Neural cell (in vitro differentiated cells): ENCODE measurements around the gene ATL2. TPM values are rescaled to one million over a fixed set of nuclear protein-coding genes. Genes with fewer than 3 reads are reported as not detected.
"Not testable (repeated sequence)": the region's sequence is repeated elsewhere in the genome, so short reads cannot be mapped to it uniquely, and the experiment has no call there.

Source experiments
- H2AFZ ChIP-seq: fragments of 200-600, 300-800 bp; sonication (generic), shearing (Covaris generic); 2 replicates; pipeline ENCODE4 v1.6.0; 2014; ENCODE audit warnings: low read depth, mild to moderate bottlenecking, antibody characterized with exemption, low read length, moderate library complexity
- H3F3A ChIP-seq: fragments of 200-600 bp; shearing (Covaris generic); 2 replicates; pipeline ENCODE4 v1.6.1; 2016; ENCODE audit warnings: mild to moderate bottlenecking, moderate library complexity, mixed read lengths, antibody characterized with exemption, low read length; ENCODE audit not compliant: insufficient read depth, poor library complexity, severe bottlenecking
- H3K27ac ChIP-seq: fragments of 200-600, 300-800 bp; sonication (generic), shearing (Covaris generic); 2 replicates; pipeline ENCODE4 v1.5.1; 2014; ENCODE audit warnings: mild to moderate bottlenecking, low read length, moderate library complexity
- H3K27me3 ChIP-seq: fragments of 300-800, 200-600 bp; sonication (generic), shearing (Covaris generic); 2 replicates; pipeline ENCODE4 v1.6.0; 2014; ENCODE audit warnings: mild to moderate bottlenecking, low read depth, low read length, moderate library complexity; ENCODE audit not compliant: insufficient read depth
- H3K36me3 ChIP-seq: fragments of 300-800, 200-600 bp; sonication (generic), shearing (Covaris generic); 2 replicates; pipeline ENCODE4 v1.5.1; 2014; ENCODE audit warnings: mild to moderate bottlenecking, antibody characterized with exemption, low read length, moderate library complexity; ENCODE audit not compliant: insufficient read depth
- H3K4me2 ChIP-seq: fragments of 300-800, 200-600 bp; sonication (generic), shearing (Covaris generic); 2 replicates; pipeline ENCODE4 v1.6.0; 2014; ENCODE audit warnings: mild to moderate bottlenecking, low read length
- H3K4me3 ChIP-seq: fragments of 300-800, 200-600 bp; sonication (generic), shearing (Covaris generic); 2 replicates; pipeline ENCODE4 v1.5.1; 2014; ENCODE audit warnings: mild to moderate bottlenecking, low read length, moderate library complexity
- H3K79me2 ChIP-seq: fragments of 200-600 bp; shearing (Covaris generic); replicated peaks from 2 replicates; pipeline ENCODE4 v1.6.0; 2014; ENCODE audit warnings: mild to moderate bottlenecking, low read length, moderate library complexity; ENCODE audit not compliant: insufficient read depth
- H3K9ac ChIP-seq: fragments of 300-800, 200-600 bp; sonication (generic), shearing (Covaris generic); 2 replicates; pipeline ENCODE4 v1.6.1; 2016; ENCODE audit warnings: mild to moderate bottlenecking, low read length, mixed read lengths
- H3K9me2 ChIP-seq: fragments of 200-600 bp; shearing (Covaris generic); 2 replicates; pipeline ENCODE4 v1.6.1; 2016; ENCODE audit warnings: mild to moderate bottlenecking, low read length, mixed read lengths; ENCODE audit not compliant: insufficient read depth
- H3K9me3 ChIP-seq: fragments of 200-600, 300-800 bp; sonication (generic), shearing (Covaris generic); 2 replicates; pipeline ENCODE4 v1.6.1; 2016; ENCODE audit warnings: mild to moderate bottlenecking, mixed run types, low read length, moderate library complexity, mixed read lengths
- H4K20me1 ChIP-seq: fragments of 200-600 bp; shearing (Covaris generic); 2 replicates; pipeline ENCODE4 v1.6.1; 2016; ENCODE audit warnings: mild to moderate bottlenecking, mixed run types; ENCODE audit not compliant: insufficient read depth
- CTCF ChIP-seq: fragments of 450-650 bp; IDR thresholded peaks from 2 replicates; pipeline ENCODE4 v1.5.1; 2014; ENCODE audit warnings: antibody characterized with exemption, mild to moderate bottlenecking, moderate library complexity; ENCODE audit not compliant: poor library complexity, severe bottlenecking
- EP300 ChIP-seq: fragments of 450-650 bp; conservative IDR thresholded peaks from 2 replicates; pipeline ENCODE4 v1.6.1; 2014; ENCODE audit warnings: antibody characterized with exemption, mild to moderate bottlenecking, moderate library complexity; ENCODE audit not compliant: poor library complexity, severe bottlenecking
- EZH2 ChIP-seq: fragments of 200-600, 300-800 bp; shearing (Covaris generic), sonication (generic); IDR thresholded peaks from 2 replicates; pipeline ENCODE4 v1.6.1; 2014; ENCODE audit warnings: antibody characterized with exemption, low read length, borderline replicate concordance, mild to moderate bottlenecking; ENCODE audit not compliant: insufficient read depth, poor library complexity, severe bottlenecking
- MXI1 ChIP-seq: fragments of 450-650 bp; conservative IDR thresholded peaks from 2 replicates; pipeline ENCODE4 v1.6.1; 2014; ENCODE audit warnings: antibody characterized with exemption, mild to moderate bottlenecking; ENCODE audit not compliant: poor library complexity, severe bottlenecking
- POLR2AphosphoS5 ChIP-seq: IDR thresholded peaks from 2 replicates; pipeline ENCODE4 v1.6.1; 2012
- RAD21 ChIP-seq: fragments of 450-650 bp; conservative IDR thresholded peaks from 2 replicates; pipeline ENCODE4 v1.6.1; 2014; ENCODE audit warnings: antibody characterized with exemption, mild to moderate bottlenecking, moderate library complexity
- REST ChIP-seq: IDR thresholded peaks from 2 replicates; pipeline ENCODE4 v1.6.1; 2012; ENCODE audit warnings: borderline replicate concordance
- SMC3 ChIP-seq: fragments of 450-650 bp; conservative IDR thresholded peaks from 2 replicates; pipeline ENCODE4 v1.6.1; 2014; ENCODE audit warnings: antibody characterized with exemption, mild to moderate bottlenecking, moderate library complexity; ENCODE audit not compliant: poor library complexity
- TAF1 ChIP-seq: IDR thresholded peaks from 2 replicates; pipeline ENCODE4 v1.6.1; 2012; ENCODE audit warnings: low read depth
- polyA plus RNA-seq: library from polyadenylated mRNA; depleted of rRNA; stranded (reverse); fragments of >200 nt; gene quantifications from 2 replicates; pipeline ENCODE4 v1.2.3, GENCODE V29; 2014

The ATL2 gene
- polyA plus RNA-seq, 1 donor from 2014 or later, result 66.8 TPM

GRCh38 chr2:38415023-38415422 is 38.0 kb upstream of the ATL2 start:
- no peaks in the 10 kb centered on the region for H3K27me3 ChIP-seq
- no peaks in the 10 kb centered on the region for H3K79me2 ChIP-seq
- no peak overlapping the region for H3K4me3 ChIP-seq
- H3K4me2 ChIP-seq, result no peak overlapping the region
- H2AFZ ChIP-seq, result no peak overlapping the region
- H3K27ac ChIP-seq, result no peak overlapping the region
- no peaks in the 10 kb centered on the region for H3K9me2 ChIP-seq
- TF ChIP-seq REST (no peak), SMC3 (no peak), EZH2 (no peak), CTCF (no peak), POLR2AphosphoS5 (no peak), RAD21 (no peak), TAF1 (no peak), MXI1 (no peak), EP300 (no peak)
- no peaks in the 10 kb centered on the region for H4K20me1 ChIP-seq
- no peaks in the 10 kb centered on the region for H3F3A ChIP-seq
- no peaks in the 10 kb centered on the region for H3K9me3 ChIP-seq
- no peak overlapping the region for H3K9ac ChIP-seq
- no peaks in the 10 kb centered on the region for H3K36me3 ChIP-seq

GRCh38 chr2:38412235-38412871 is 35.3 kb upstream of the ATL2 start:
- H3K4me2 ChIP-seq, H3K27ac ChIP-seq, H3K4me3 ChIP-seq, H3F3A ChIP-seq, H3K9me2 ChIP-seq, H3K9me3 ChIP-seq, H3K36me3 ChIP-seq, H4K20me1 ChIP-seq, H2AFZ ChIP-seq, H3K9ac ChIP-seq, H3K79me2 ChIP-seq, H3K27me3 ChIP-seq: not testable (repeated sequence)
